Ectodermal cell (in vitro differentiated cells): Measurements from ENCODE around the gene SNX6.
"Not testable (repeated sequence)": the region's sequence is repeated elsewhere in the genome, so short reads cannot be mapped to it uniquely, and the experiment has no call there.

ENCODE experiments used
- H3K27ac ChIP-seq: 2 replicates; pipeline ENCODE4 v1.7.0; 2013; ENCODE audit warnings: mild to moderate bottlenecking, low read depth, low read length; ENCODE audit not compliant: insufficient read depth, poor library complexity, severe bottlenecking
- H3K27me3 ChIP-seq: 2 replicates; pipeline ENCODE4 v1.7.0; 2013; ENCODE audit warnings: mild to moderate bottlenecking, low read length; ENCODE audit not compliant: insufficient read depth, control insufficient read depth, poor library complexity, severe bottlenecking
- H3K36me3 ChIP-seq: one replicate; pipeline ENCODE4 v1.7.0; 2013; ENCODE audit warnings: low read length; ENCODE audit not compliant: control insufficient read depth, insufficient read depth
- H3K4me1 ChIP-seq: one replicate; pipeline ENCODE4 v1.7.0; 2013; ENCODE audit warnings: low read length; ENCODE audit not compliant: control insufficient read depth, insufficient read depth
- H3K4me3 ChIP-seq: 2 replicates; pipeline ENCODE4 v1.7.0; 2013; ENCODE audit warnings: low read depth, low read length, control low read depth; ENCODE audit not compliant: insufficient read depth
- H3K9me3 ChIP-seq: 2 replicates; pipeline ENCODE4 v1.7.0; 2013; ENCODE audit warnings: mild to moderate bottlenecking, low read length, moderate library complexity; ENCODE audit not compliant: control insufficient read depth
- WGBS, 2 experiments: methylation state at CpG; one replicate each; pipeline ENCODE4 v1.1.7; 2013; ENCODE audit warnings: missing lambda C conversion rate in 2 of 2; 5-methylcytosine and 5-hydroxymethylcytosine counted together

The SNX6 gene

DNA sequence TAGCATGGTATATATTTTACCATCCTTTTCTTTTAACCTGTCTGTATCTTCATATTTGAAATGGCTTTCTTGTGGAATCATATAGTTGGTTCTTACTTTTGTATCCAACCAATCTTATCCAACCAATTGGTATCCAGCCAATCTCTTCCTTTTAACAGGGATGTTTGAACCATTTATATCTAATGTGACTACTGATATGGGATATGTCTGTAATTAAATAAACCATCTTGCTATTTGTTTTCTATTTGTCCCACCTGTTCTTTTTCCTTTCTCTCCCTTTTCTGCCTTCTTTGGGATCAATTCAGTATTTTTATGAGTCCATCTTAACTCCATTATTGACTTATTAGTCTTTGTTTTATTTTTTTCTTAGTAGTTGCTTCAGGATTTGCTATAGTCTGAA is 30.8 kb upstream of the SNX6 start:
- Histone ChIP-seq H3K4me1 (no peaks in the 10 kb centered on the region), H3K4me3 (no peak overlapping the region), H3K27me3 (no peaks in the 10 kb centered on the region), H3K9me3 (no peaks in the 10 kb centered on the region), H3K36me3 (no peaks in the 10 kb centered on the region), H3K27ac (no peak overlapping the region)

DNA sequence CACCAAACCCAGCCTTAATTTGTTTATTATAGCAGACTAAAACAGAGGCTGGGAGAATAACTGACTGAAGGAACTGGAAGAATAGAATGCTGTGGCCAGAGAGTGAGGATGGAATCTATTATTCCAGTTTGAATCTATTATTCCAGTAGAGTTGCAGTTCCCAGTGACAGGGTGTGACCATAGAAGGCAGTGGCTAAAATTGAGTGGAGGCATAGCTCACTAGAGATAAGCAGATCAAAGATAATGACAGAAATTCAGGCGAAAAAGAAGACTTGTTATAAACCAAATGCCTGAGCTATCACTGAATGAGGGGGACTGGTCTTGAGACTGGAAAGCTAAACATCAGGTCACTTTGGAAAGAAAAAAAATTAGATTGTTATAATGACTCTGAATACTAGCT is 26.0 kb upstream of the SNX6 start:
- no peaks in the 10 kb centered on the region for H3K9me3 ChIP-seq
- H3K27me3 ChIP-seq, result no peaks in the 10 kb centered on the region
- H3K4me1 ChIP-seq, result no peaks in the 10 kb centered on the region
- no peak overlapping the region for H3K27ac ChIP-seq
- no peaks in the 10 kb centered on the region for H3K36me3 ChIP-seq
- H3K4me3 ChIP-seq, result no peak overlapping the region
- 87 to 89% methylated on average over 1 of the region's 1 CpG for WGBS, 2 experiments

DNA sequence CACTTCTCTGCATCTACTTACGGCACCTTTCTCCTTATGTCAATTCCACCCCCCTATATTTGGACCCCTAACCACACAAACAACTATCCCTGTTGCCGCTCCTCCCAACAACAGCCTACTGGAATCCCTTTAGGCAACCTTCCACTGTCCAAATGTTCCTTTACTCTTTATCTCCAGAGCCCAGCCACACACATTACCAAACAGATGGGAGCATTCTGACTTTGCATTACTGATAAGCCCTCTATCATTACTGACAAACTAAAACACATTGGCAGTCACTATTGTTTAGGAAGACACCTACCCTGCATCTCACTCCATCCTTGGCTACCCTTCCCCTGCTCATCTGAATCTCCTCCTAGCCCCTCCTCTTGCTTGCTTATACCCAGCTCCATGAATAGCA is 23.1 kb upstream of the SNX6 start:
- H3K27me3 ChIP-seq, H3K9me3 ChIP-seq: not testable (repeated sequence)

DNA sequence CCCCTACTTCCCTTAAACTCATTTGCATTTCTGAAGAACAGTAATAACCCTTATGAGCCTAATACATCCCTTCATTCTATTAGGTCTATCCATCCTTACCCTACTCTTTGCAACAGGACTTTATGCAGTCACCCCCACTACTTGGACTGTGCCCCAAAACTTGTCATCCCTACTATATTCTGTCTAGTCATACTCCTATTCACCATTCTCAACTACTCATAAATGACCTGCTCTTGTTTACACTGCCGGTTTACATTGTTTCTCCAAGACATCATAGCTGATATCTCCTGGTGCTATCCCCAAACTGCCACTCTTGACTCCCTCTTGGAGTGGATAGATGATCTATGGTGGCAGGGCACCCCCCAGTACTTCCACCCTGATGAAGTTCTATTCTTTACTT is 22.4 kb upstream of the SNX6 start:
- H3K36me3 ChIP-seq, H3K9me3 ChIP-seq, H3K4me3 ChIP-seq, H3K4me1 ChIP-seq, H3K27ac ChIP-seq, H3K27me3 ChIP-seq: not testable (repeated sequence)
- 84 to 94% methylated on average over 1 of the region's 1 CpG for WGBS, 2 experiments

More for the DNA sequence above, 23.1 kb upstream of the SNX6 start:
- H3K4me3 ChIP-seq, H3K36me3 ChIP-seq, H3K27ac ChIP-seq, H3K4me1 ChIP-seq: not testable (repeated sequence)
- WGBS, 2 experiments, result 90 to 93% methylated on average over 2 of the region's 2 CpGs

DNA sequence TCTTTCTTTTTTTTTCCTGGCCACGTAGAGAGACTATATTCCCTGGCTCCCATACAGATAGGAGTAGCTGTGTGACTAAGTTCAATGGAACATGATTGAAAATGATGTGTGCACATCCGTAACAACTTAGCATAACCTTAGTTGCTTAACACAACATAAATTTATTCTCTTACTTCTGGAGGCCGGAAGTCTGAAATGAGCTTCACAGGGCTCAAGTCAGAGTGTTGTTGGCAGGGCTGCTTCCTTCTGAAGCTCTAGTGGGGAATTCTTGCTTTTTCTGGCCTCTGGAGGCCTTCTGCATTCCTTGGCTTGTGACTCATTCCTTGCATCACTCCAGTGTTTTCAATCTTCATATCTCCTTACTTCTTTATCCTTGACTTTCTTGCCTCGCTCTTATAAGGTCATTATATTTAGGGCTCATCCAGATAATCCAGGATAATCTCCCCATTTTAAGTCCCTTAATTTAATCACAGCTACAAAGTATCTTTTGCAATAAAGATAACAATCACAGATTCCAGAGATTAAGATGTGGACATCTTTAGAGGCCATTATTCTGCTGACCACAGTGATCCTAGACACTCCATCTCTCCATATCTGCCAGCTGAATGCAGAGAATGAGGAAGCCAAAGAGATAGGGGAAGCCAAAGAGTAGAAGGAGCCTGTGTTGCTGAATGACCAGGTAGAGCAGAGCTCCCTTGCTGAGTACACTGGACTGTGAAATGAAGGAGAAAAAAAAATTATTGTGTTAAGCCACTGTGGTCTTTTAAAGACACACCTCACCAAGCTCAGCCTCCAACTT is 21.0 kb upstream of the SNX6 start:
- Histone ChIP-seq H3K36me3 (no peaks in the 10 kb centered on the region), H3K27ac (no peak overlapping the region), H3K9me3 (no peaks in the 10 kb centered on the region), H3K4me3 (no peak overlapping the region), H3K27me3 (no peaks in the 10 kb centered on the region), H3K4me1 (no peaks in the 10 kb centered on the region)
- WGBS, 2 experiments, result 93 to 99% methylated on average over 3 to 4 of the region's 4 CpGs

- 94 to 100% methylated on average over 1 to 2 of the region's 2 CpGs for WGBS, 2 experiments
- not testable (repeated sequence) for H3K9me3 ChIP-seq, H3K4me3 ChIP-seq, H3K27me3 ChIP-seq, H3K27ac ChIP-seq, H3K36me3 ChIP-seq, H3K4me1 ChIP-seq
Observed at GRCh38 chr14:34650006-34650405, 20.1 kb upstream of the SNX6 start.

DNA sequence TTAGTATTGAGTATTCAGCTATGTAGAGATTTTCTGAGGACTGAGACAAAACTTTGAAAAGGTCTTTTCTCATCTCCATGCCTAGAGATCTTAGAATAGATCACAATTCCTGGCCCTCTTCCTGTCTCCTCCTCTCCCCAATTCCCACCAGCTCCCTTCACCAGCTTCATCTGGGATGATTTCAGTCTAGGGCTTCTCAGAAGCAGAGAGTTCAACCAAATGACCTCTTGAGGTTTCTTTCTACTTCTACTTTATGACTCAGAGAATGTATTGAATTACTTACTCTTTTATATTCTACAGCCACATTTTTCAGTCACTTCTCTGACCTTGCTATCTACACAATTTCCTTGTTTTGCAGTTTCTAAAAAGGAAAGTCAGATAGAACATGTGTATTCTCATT is 19.4 kb upstream of the SNX6 start:
- no peak overlapping the region for H3K4me3 ChIP-seq
- H3K9me3 ChIP-seq, result no peaks in the 10 kb centered on the region
- H3K36me3 ChIP-seq, result no peaks in the 10 kb centered on the region
- no peak overlapping the region for H3K27ac ChIP-seq
- no peaks in the 10 kb centered on the region for H3K4me1 ChIP-seq
- H3K27me3 ChIP-seq, result no peaks in the 10 kb centered on the region

GRCh38 chr14:34646570-34647255 is 16.8 kb upstream of the SNX6 start:
- Histone ChIP-seq H3K4me3 (no peak overlapping the region), H3K27ac (no peak overlapping the region), H3K9me3 (no peaks in the 10 kb centered on the region), H3K27me3 (no peaks in the 10 kb centered on the region), H3K4me1 (no peaks in the 10 kb centered on the region), H3K36me3 (no peaks in the 10 kb centered on the region)
- WGBS, 2 experiments, result 87% methylated on average over 10 of the region's 10 CpGs

DNA sequence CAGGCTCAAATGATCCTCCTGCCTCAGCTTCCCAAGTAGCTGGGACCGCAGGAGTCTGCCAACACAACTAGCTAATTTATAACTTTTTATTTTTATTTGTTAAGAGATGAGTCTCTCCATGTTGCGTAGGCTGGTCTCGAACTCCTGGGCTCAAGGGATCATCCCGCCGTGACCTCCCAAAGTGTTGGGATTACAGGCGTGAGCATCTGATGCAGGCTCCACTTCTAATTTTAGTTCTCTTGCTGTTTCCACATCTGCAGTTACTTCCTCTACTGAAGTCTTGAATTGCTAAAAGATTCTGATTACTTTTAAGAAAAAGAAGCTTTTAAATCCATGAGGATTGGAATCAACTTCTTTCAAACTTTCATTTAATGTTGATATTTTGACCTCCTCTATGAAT is 13.4 kb upstream of the SNX6 start:
- Histone ChIP-seq H3K27ac (no peak overlapping the region), H3K4me3 (no peak overlapping the region), H3K36me3 (no peaks in the 10 kb centered on the region), H3K27me3 (no peaks in the 10 kb centered on the region), H3K4me1 (no peaks in the 10 kb centered on the region), H3K9me3 (no peaks in the 10 kb centered on the region)
- WGBS, 2 experiments, result 95% methylated on average over 5 of the region's 6 CpGs

DNA sequence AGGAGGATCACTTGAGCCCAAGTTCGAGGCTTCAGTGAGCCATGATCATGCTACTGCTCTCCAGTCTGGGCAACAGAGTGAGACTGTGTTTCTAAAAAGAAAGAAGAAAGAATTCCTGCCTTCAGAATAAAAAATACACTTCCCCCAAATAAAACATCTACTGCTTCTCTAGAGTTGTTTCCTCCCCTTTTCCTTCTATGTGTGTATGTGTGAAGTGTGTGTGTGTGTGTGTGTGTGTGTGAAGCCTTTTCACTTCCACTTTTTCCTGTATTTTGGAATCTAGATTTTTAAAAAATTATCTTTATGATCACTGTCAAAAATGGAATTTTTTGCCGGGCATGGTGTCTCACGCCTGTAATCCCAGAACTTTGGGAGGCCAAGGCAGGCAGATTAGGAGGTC is 12.6 kb upstream of the SNX6 start:
- 85 to 88% methylated on average over 3 of the region's 3 CpGs for WGBS, 2 experiments
- no peaks in the 10 kb centered on the region for H3K36me3 ChIP-seq
- no peaks in the 10 kb centered on the region for H3K9me3 ChIP-seq
- no peaks in the 10 kb centered on the region for H3K27me3 ChIP-seq
- H3K27ac ChIP-seq, result no peak overlapping the region
- H3K4me1 ChIP-seq, result no peaks in the 10 kb centered on the region
- no peak overlapping the region for H3K4me3 ChIP-seq
